ENCODE measurements around the gene SHC4. TPM values are rescaled to one million over a fixed set of nuclear protein-coding genes. Genes with fewer than 3 reads are reported as not detected.

Gene SHC4
- total and polyA plus RNA-seq, 2 of the 8 experiments (the other 6 are each of a cell fraction or from before 2014, with no cell fraction given): 0.15 to 0.30 TPM

GRCh38 chr15:48889925-48890324 is 73.8 kb downstream of the SHC4 start (continued):
- TF ChIP-seq JUND (IDR thresholded peaks at IDR 0.05; ENCODE audit: low read length) (no peak), TAF7 (optimal IDR thresholded peaks at IDR 0.05; ENCODE audit: borderline replicate concordance, low read depth, low read length) (no peak)
